HepG2 (cell line): Measurements from ENCODE around the gene INO80B. TPM values are rescaled to one million over a fixed set of nuclear protein-coding genes. Genes with fewer than 3 reads are reported as not detected.

Experiments used
- AGO2 ChIP-seq: fragments of 200-400 bp; formaldehyde crosslinking; optimal IDR thresholded peaks from 2 replicates; pipeline ENCODE3; 2017; ENCODE audit warnings: mild to moderate bottlenecking, low read depth, low read length, moderate library complexity
- CREM ChIP-seq, 2 experiments: sonication (generic) in 1 of 2; formaldehyde crosslinking in 1 of 2; IDR thresholded peaks; 2 replicates each; pipeline versions ENCODE4 v1.4.0 to v1.6.1; 2016 to 2020; ENCODE audit warnings: antibody characterized with exemption in 1 of 2, mild to moderate bottlenecking in 1 of 2, missing genetic modification reagents in 1 of 2
- NCOR1 ChIP-seq: fragments of 200-600 bp; sonication (generic); IDR thresholded peaks from 2 replicates; pipeline ENCODE4 v1.7.0; 2017; ENCODE audit warnings: antibody characterized with exemption, low read length, borderline replicate concordance
- PPARG ChIP-seq: conservative IDR thresholded peaks from 2 replicates; pipeline ENCODE4 v1.6.1; 2016; ENCODE audit warnings: missing biosample characterization, missing genetic modification reagents
- RBM39 ChIP-seq: fragments of 200-400 bp; formaldehyde crosslinking; IDR thresholded peaks from one replicate; pipeline ENCODE4 v1.6.1; 2018; ENCODE audit warnings: antibody characterized with exemption, mild to moderate bottlenecking, low read depth, low read length; ENCODE audit not compliant: poor library complexity, severe bottlenecking
- SIN3B ChIP-seq: fragments of 150-350 bp; IDR thresholded peaks from 2 replicates; pipeline ENCODE4 v1.6.1; 2014; ENCODE audit warnings: low read length
- SNAI1 ChIP-seq: sonication (generic); formaldehyde crosslinking; IDR thresholded peaks from 2 replicates; pipeline ENCODE4 v1.5.0; 2020; ENCODE audit warnings: mild to moderate bottlenecking, missing genetic modification reagents, borderline replicate concordance
- SNAPC5 ChIP-seq: sonication (generic); formaldehyde crosslinking; IDR thresholded peaks from 2 replicates; pipeline ENCODE4 v1.8.1; 2023; ENCODE audit warnings: mild to moderate bottlenecking, missing genetic modification reagents, borderline replicate concordance
- STAT6 ChIP-seq: sonication (generic); formaldehyde crosslinking; IDR thresholded peaks from 2 replicates; pipeline ENCODE4 v1.4.0; 2020; ENCODE audit warnings: missing genetic modification reagents, mild to moderate bottlenecking, borderline replicate concordance
- YEATS4 ChIP-seq: sonication (generic); formaldehyde crosslinking; IDR thresholded peaks from 2 replicates; pipeline ENCODE4 v1.4.0; 2020; ENCODE audit warnings: missing genetic modification reagents, borderline replicate concordance
- ZBTB3 ChIP-seq: sonication (generic); formaldehyde crosslinking; IDR thresholded peaks from 2 replicates; pipeline ENCODE4 v1.4.0; 2020; ENCODE audit warnings: low read depth, mild to moderate bottlenecking, moderate library complexity, missing genetic modification reagents, borderline replicate concordance
- ZBTB43 ChIP-seq: sonication (generic); formaldehyde crosslinking; conservative IDR thresholded peaks from 2 replicates; pipeline ENCODE4 v1.4.0; 2020; ENCODE audit warnings: missing genetic modification reagents
- ZFY ChIP-seq: sonication (generic); formaldehyde crosslinking; IDR thresholded peaks from 2 replicates; pipeline ENCODE4 v1.4.0; 2020; ENCODE audit warnings: missing genetic modification reagents
- ZNF143 ChIP-seq: sonication (generic); formaldehyde crosslinking; IDR thresholded peaks from 2 replicates; pipeline ENCODE4 v1.4.0; 2020; ENCODE audit warnings: missing genetic modification reagents
- ZNF275 ChIP-seq: sonication (generic); formaldehyde crosslinking; IDR thresholded peaks from 2 replicates; pipeline ENCODE4 v1.8.0; 2022; ENCODE audit warnings: missing genetic modification reagents, mild to moderate bottlenecking, inconsistent platforms, borderline replicate concordance
- ZNF567 ChIP-seq: sonication (generic); formaldehyde crosslinking; IDR thresholded peaks from 2 replicates; pipeline ENCODE4 v1.8.1; 2023; ENCODE audit warnings: mild to moderate bottlenecking, missing genetic modification reagents, borderline replicate concordance
- ZNF652 ChIP-seq: IDR thresholded peaks from 2 replicates; pipeline ENCODE4 v1.6.1; 2016; ENCODE audit warnings: low read depth, borderline replicate concordance
- ZNF713 ChIP-seq: sonication (generic); formaldehyde crosslinking; IDR thresholded peaks from 2 replicates; pipeline ENCODE4 v1.4.0; 2020; ENCODE audit warnings: mild to moderate bottlenecking, missing genetic modification reagents
- ZNF800 ChIP-seq: sonication (generic); formaldehyde crosslinking; IDR thresholded peaks from 2 replicates; pipeline ENCODE4 v1.4.0; 2020; ENCODE audit warnings: missing genetic modification reagents
- ZNF839 ChIP-seq: sonication (generic); formaldehyde crosslinking; IDR thresholded peaks from 2 replicates; pipeline ENCODE4 v1.4.0; 2020; ENCODE audit warnings: missing genetic modification reagents, mild to moderate bottlenecking, borderline replicate concordance
- polyA plus RNA-seq, 8 experiments: library from polyadenylated mRNA; depleted of rRNA in 3 of 8; stranded (reverse) in 7 of 8; unstranded in 1 of 8; fragments of >200 nt; fragmentation: Illumina TruSeq in 4 of 8; extraction: Trizol in 4 of 8; gene quantifications; 2 replicates each; pipeline versions ENCODE4 v1.2.1 to v1.2.3, GENCODE V29; 2011 to 2016; ENCODE audit warnings: low read depth in 4 of 8, missing spikeins in 1 of 8, mixed read lengths in 1 of 8; ENCODE audit not compliant: insufficient read depth in 1 of 8
- total RNA-seq, 5 experiments: library from RNA; depleted of rRNA; stranded (reverse); fragments of >200 nt; fragmentation: Illumina TruSeq; extraction: Trizol; gene quantifications; 2 replicates each; pipeline ENCODE4 v1.2.3, GENCODE V29; 2016; ENCODE audit warnings: low read depth in 1 of 5

The INO80B gene
- total and polyA plus RNA-seq, 2 of the 13 experiments (the other 11 are each of a cell fraction or from before 2014, with no cell fraction given), result 6.2 to 14.5 TPM

- no peak for TF ChIP-seq STAT6 (CRISPR knock-in tag)
- TF ChIP-seq ZNF567, result peak; percentile 49; the same call in 1 of the 2 replicates
- TF ChIP-seq RBM39, result peak; percentile 70
- peak; percentile 84 for TF ChIP-seq ZFY
- no peak for TF ChIP-seq SNAI1 (CRISPR knock-in tag)
- no peak; the same call in 1 of the 2 replicates for TF ChIP-seq SIN3B
- TF ChIP-seq ZNF839 (CRISPR knock-in tag), result 0 out of 2 replicates have a peak, but pooled peaks have one; percentile 60
- peak; percentile 46 for TF ChIP-seq ZNF143 (CRISPR knock-in tag)
- TF ChIP-seq YEATS4 (CRISPR knock-in tag), result peak; percentile 93
- peak; percentile 71; the same call in 1 of the 2 replicates for TF ChIP-seq ZNF652
- peak; percentile 57; the same call in 1 of the 2 replicates for TF ChIP-seq ZBTB43 (CRISPR knock-in tag)
- TF ChIP-seq ZNF713, result no peak
- peak; percentile 89 for TF ChIP-seq ZBTB3
- TF ChIP-seq ZNF800, result no peak
- TF ChIP-seq AGO2, result peak; percentile 98
- peak; percentile 14; the same call in 1 of the 2 replicates for TF ChIP-seq PPARG (CRISPR knock-in tag)
- peak; percentile 68 for TF ChIP-seq CREM (IDR thresholded peaks at IDR 0.05)
- TF ChIP-seq CREM (CRISPR knock-in tag; IDR thresholded peaks at IDR 0.05), result no peak
- peak; percentile 80 for TF ChIP-seq SNAPC5 (CRISPR knock-in tag)
- TF ChIP-seq ZNF275 (CRISPR knock-in tag), result no peak; the same call in none of the 2 replicates
- TF ChIP-seq NCOR1, result no peak; the same call in 1 of the 2 replicates
Observed at GRCh38 chr2:74441690-74442482, 13.0 kb upstream of the INO80B start, which contains the start of gene RTKN (continued).
